Measurements from ENCODE around the gene ST3GAL3.

- no peak for TF ChIP-seq POLR2AphosphoS5 (IDR thresholded peaks at IDR 0.05; ENCODE audit: insufficient read depth, low read depth, low read length)
- TF ChIP-seq CTCF (IDR thresholded peaks at IDR 0.05; ENCODE audit: extremely low read depth in 1 of 2, insufficient read depth in 1 of 2, low read depth in 1 of 2, low read length in 2 of 2), result no peak
- no peak for TF ChIP-seq EZH2 (IDR thresholded peaks at IDR 0.05; ENCODE audit: borderline replicate concordance, low read depth, low read length, severe bottlenecking)
Measured at GRCh38 chr1:43961692-43962091, 254.4 kb downstream of the ST3GAL3 start.
